Stomach (tissue), 4 donors: ENCODE data around the gene PGC.

Experiments
- EP300 ChIP-seq: sonication (generic); formaldehyde crosslinking; IDR thresholded peaks from one replicate; pipeline ENCODE4 v1.6.1; 2017; ENCODE audit warnings: antibody characterized with exemption
- TF ChIP-seq, protein P1 (sequence below), 7 experiments: fragments of 450-650 bp in 4 of 7; fragments of 200-600 bp in 3 of 7; sonication (generic) in 3 of 7; IDR thresholded peaks; one replicate each; pipeline ENCODE4 v1.5.1; 2016 to 2019; ENCODE audit warnings: antibody characterized with exemption in 7 of 7, control low read depth in 2 of 7, mild to moderate bottlenecking in 1 of 7

DNA sequence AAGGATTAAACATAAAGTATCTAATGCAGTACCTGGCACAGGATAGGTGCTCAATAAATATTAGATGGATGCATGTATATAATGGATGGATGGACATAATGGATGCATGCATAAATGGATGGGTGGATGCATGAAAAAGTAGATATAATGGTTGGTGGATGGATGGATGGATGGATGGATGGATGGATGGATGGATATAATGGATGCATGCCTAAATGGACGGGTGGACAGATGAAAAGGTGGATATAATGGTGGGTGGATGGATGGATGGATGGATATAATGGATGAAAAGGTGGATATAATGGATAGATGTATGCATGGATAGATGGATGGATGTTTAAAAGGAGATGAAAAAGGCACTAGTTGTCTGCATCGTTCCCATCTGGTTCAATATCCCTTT, 37.8 kb downstream of the PGC start:
- TF ChIP-seq, protein P1, sequence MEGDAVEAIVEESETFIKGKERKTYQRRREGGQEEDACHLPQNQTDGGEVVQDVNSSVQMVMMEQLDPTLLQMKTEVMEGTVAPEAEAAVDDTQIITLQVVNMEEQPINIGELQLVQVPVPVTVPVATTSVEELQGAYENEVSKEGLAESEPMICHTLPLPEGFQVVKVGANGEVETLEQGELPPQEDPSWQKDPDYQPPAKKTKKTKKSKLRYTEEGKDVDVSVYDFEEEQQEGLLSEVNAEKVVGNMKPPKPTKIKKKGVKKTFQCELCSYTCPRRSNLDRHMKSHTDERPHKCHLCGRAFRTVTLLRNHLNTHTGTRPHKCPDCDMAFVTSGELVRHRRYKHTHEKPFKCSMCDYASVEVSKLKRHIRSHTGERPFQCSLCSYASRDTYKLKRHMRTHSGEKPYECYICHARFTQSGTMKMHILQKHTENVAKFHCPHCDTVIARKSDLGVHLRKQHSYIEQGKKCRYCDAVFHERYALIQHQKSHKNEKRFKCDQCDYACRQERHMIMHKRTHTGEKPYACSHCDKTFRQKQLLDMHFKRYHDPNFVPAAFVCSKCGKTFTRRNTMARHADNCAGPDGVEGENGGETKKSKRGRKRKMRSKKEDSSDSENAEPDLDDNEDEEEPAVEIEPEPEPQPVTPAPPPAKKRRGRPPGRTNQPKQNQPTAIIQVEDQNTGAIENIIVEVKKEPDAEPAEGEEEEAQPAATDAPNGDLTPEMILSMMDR (IDR thresholded peaks at IDR 0.05), result no peak
- no peak for TF ChIP-seq EP300
